ENCODE data around the gene RASGEF1B.

The RASGEF1B gene

DNA sequence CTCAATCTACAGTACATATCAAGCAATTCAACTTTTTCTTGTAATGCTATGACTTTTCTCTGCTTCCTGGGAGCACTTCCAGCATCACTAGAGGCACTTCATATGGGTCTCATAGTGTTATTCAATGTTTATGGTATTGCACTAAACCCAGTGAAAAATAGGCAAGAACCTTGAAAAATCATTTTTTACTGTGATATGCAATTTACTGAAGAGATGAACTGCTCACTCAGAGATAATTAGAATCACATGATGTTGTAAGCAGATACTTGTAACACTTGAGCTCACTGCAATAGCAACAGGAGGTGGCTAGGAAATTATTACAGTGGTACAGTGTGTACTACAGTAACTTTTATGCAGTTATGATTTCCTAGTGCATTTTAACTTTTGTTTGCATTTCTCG lies 93.3 kb downstream of the RASGEF1B start:
- DNase-seq, result no peak

DNA sequence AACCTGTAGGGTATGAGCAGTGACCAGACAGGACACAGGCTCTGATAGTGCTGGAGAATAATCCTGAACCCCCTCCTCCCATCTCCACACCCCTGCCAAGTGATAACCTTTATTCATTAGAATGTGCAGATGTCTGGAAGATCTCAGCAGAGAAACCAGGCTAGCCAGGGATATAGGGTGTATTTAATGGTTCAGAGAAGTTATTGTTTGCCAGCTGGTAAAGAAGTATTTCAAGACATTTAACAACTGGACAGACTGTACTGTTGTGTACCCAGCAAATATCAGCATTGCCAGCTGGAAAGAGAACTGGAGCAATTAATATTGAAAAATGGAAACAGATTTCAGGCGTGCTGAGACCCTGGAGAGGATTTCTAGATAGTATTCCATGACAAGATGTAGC lies 94.5 kb downstream of the RASGEF1B start:
- no peak for DNase-seq

- no peak for DNase-seq
Measured at GRCh38 chr4:81376720-81377119, 95.0 kb downstream of the RASGEF1B start.
